NCI-H526 treated with DMSO at 0.1 percent for 48 hours (cell line): ENCODE results near the gene DCXR.

ENCODE experiments used
- DNase-seq: peaks from one replicate; lab custom pipeline; 2025; lab: John Stamatoyannopoulos, UW

DCXR gene

GRCh38 chr17:82022310-82022980 is 15.1 kb downstream of the DCXR start, which contains the start of gene CENPX:
Gene CENPX, minus strand, starts transcription at chr17:82022878. Its CDS starts 17 bp downstream, at chr17:82022861.
- no peak for DNase-seq

GRCh38 chr17:82021900-82022309 is 15.6 kb downstream of the DCXR start:
- no peak for DNase-seq

GRCh38 chr17:82021107-82021899 is 16.2 kb downstream of the DCXR start:
- peak; percentile 30 for DNase-seq

- DNase-seq: no peak
These were observed 16.9 kb downstream of the DCXR start for GRCh38 chr17:82020572-82021106.

GRCh38 chr17:82019690-82020571 is 17.6 kb downstream of the DCXR start:
- DNase-seq: peak; percentile 29

GRCh38 chr17:82018989-82019689 is 18.4 kb downstream of the DCXR start:
- no peak for DNase-seq

DNA sequence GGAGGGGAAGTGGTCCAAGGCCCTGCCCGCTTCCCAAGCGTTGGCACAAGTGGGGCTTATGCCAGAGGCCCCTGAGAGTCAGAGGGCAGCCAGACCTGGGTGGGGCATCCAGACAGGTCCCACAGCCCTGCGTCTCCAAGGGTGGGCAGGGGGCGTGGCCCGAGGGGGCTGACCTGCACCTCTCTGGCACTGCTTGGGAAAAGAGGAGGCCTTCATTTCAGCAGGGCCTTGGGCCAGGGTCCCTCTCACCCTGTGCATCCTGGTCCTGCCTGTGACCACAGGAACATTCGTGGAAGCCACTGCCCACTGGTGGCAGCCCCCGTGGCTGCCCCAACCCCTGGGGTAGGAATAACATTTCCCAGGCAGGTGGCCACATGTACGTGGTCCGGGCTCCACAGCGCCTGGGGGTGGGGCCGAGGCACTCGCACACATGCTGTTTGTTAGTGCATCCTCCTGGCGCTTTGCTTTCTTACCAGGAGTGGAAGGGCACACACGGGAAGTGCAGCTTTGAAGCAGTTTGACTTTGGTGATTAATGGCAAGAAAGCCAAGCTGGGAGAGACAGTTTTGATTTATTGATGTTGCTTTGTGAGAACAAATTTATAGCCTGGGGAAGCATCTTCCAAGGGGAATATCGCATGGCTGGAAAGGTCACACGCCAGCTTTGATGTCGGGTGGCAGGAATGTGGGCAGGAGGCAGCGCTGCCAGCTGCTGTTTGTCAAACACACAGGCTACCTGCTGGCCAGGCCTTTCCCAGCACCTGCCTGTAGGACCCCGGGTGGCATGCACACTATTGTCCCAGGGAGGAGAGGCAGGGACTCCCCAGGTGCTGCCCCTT is 19.1 kb downstream of the DCXR start:
- DNase-seq: no peak

DNA sequence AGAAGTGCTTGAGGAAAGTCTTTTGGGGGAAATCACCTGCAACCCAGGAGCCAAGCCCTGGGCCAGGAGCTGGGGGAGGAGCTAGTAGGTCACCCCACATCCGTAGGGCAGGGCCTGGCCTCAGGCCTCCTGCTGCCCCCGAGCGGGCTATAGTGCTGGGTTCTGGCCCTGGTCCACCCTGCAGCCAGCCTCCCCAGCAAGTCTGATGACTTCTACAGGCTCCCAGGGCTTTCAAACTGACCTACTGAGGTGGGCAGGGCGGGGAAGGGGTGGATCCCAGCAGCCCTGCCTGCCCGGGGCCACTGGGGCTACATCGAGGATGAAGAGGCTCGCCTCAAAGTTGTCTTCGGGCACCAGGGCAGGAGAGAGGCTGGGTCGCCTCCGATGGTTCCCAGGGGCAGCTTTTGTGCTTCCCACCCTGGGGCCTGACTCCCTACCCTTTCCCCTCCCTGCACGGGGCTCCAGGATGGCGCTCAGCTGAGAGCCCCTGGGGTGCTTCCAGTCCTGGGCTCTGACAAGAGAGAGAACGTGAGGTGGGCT is 19.8 kb downstream of the DCXR start:
- DNase-seq: no peak

GRCh38 chr17:82016875-82017459 is 20.5 kb downstream of the DCXR start:
- no peak for DNase-seq

GRCh38 chr17:82016061-82016874 is 21.2 kb downstream of the DCXR start:
- DNase-seq: no peak

DNA sequence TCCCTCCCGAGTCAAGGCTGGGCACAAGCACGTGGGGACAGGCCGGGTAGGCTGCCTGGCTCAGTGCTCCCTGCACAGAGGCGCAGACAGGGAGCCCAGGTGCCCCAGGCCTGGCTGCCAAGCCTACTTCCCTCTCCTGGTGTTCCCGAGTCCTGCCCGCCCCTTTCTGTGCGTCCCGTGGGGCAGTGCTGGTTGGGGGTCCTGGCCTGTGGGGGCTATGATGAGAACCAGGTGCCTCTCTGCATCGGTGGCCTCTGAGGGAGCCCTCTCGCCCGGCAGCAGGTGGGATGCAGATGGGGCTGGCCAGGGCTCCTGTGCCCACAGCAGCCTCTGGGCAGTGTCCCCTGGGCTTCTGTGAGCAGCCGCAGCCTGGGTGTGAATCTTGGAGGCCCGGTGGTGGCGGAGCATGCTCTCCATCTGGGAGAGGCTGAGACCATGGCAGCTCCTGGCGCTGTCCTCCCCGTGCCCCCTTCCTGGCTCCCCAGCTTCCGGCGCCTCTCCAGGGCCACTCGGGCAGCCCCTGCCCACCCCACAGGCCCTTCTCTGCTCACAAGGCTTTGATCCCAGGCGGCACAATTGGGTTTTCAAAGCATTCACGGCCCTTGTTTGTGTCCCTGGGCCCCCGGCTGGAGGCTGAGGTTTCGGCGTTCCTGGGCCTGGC is 22.1 kb downstream of the DCXR start:
- no peak for DNase-seq

DNA sequence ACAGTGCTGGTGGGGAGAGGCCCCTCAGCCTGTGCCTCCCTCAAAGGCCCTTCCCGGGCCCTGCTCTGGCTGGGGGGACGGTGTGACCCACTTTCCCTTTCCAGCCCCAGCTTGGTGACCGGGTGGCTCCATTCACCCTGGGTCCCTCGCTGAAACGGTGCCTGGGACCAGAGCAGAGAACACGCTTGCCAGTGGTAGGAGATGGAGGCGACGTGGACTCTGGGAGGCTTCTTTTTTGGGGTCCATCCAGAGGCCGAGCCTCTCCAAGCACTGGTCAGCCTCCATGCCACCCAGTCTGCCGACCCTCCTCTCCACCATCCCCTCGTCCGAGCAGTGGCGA is 22.6 kb downstream of the DCXR start:
- no peak for DNase-seq

- no peak for DNase-seq
These were observed 23.1 kb downstream of the DCXR start for GRCh38 chr17:82014432-82014831.

GRCh38 chr17:82013772-82014321 is 23.6 kb downstream of the DCXR start:
- no peak for DNase-seq

DNA sequence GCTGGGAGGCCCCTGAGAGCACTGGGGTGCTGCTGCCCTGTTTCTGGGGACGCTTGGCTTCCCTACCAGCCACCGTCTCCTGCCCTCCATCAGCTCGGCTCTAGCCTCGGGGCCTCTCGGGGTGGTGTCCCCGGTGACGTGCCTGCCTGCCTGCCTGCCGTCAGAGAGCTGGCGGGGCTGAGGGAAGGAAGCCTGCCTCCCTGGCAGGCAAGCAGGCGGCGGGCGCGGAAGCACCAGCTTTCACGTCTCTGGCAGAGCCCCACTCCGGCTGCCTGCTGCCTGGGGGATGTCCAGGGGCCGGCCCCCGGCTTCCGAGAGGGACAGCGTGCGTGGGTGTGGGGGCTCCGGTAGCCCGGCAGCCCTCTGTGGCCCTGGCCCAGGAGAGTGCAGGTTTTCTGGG is 24.2 kb downstream of the DCXR start:
- DNase-seq: no peak

DNA sequence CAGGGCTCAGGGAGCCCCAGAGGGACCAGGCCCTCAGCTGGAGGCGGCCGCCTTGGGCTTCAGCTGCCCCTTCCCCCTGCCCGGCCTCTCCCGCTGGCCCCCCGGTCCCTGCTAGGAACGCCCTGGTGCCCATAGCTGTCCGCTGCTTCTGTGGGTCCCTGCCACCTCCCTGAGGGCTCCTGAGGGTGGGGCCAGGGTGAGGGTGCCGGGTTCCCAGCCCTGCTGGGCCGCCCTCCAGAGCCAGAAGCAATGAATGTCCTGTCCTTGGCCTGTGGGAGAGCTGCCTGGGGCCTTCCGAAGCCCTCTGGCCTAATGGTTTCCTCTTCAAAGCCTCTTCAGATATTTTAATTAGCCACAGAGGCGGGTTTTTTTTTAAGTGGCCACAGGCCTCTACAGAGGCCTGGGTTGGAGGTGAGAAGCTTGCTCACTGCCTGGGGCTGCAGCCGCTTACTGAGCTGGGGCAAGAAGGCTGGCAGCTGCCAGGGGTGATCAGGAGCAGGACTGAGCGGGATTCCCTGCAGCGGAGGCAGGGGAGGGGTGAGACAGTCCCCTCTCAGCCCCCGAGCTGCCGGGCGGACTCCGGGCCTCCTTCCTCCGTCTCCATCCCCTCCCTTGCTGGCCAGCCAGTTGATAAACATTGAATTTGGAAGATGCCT is 24.7 kb downstream of the DCXR start:
- no peak for DNase-seq

DNA sequence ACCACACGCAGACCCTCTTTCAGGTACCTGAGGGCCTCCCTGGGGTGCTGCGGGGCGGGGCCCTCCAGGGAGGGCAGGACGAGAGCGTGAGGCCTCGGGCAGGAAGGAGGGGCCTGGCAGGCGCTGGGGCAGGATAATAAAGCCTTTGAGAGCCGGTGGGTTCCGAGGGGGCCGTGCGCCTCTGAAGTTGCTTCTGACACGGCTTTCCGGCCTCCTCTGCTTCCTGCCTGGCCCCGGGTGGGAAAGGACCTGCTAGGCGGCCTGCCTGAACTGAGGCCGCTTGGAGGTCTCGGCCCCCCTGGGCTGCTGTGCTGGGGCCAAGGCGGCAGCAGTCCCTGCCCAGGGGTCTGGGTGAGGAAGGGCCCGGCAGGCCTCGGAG is 25.2 kb downstream of the DCXR start:
- DNase-seq: no peak
